Measurements from ENCODE around the gene LMX1B.
"Not testable (repeated sequence)": the region's sequence is repeated elsewhere in the genome, so short reads cannot be mapped to it uniquely, and the experiment has no call there.

The LMX1B gene

DNA sequence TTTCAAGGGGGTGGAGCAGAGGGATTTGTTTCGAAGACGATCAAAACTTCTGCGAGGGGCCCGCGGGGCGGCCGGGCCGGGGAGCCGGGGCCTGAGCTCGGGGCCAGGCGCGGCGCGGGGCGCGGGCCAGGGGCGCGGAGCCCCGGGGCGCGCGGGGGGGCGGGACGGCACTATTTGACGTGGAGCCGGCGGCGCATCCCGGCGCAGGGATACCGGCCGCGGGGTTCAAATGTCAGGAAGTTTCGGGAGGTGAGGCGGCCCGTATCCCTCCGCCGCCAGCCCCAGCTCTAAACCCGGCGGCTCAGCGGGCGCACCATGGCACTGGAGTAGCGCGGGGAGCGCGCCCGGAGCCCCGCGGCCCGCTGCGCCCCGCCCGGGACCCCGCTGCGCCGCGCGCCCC, at the start of gene LMX1B:
Gene LMX1B (plus strand): TSS at position 278 of the 400 bp plus-strand sequence. CDS start 522 bp downstream, outside the sequence.
- peak within 1 kb of the TSS; percentile 29 for H3K4me3 ChIP-seq (ENCODE audit: low read depth, low read length)
- TF ChIP-seq, protein P1, sequence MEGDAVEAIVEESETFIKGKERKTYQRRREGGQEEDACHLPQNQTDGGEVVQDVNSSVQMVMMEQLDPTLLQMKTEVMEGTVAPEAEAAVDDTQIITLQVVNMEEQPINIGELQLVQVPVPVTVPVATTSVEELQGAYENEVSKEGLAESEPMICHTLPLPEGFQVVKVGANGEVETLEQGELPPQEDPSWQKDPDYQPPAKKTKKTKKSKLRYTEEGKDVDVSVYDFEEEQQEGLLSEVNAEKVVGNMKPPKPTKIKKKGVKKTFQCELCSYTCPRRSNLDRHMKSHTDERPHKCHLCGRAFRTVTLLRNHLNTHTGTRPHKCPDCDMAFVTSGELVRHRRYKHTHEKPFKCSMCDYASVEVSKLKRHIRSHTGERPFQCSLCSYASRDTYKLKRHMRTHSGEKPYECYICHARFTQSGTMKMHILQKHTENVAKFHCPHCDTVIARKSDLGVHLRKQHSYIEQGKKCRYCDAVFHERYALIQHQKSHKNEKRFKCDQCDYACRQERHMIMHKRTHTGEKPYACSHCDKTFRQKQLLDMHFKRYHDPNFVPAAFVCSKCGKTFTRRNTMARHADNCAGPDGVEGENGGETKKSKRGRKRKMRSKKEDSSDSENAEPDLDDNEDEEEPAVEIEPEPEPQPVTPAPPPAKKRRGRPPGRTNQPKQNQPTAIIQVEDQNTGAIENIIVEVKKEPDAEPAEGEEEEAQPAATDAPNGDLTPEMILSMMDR (IDR thresholded peaks at IDR 0.05; ENCODE audit: low read depth, low read length) = no peak
- DNase-seq (ENCODE audit: low read depth, low spot score) = no peak
- in situ Hi-C loops (cut with HindIII; ENCODE audit: low sequenced_read_pairs) = no loop called here

- TF ChIP-seq, protein P1 (IDR thresholded peaks at IDR 0.05; ENCODE audit: low read depth, low read length) = no peak
- H3K4me3 ChIP-seq (ENCODE audit: low read depth, low read length) = no peak overlapping the region
- in situ Hi-C loops (cut with HindIII; ENCODE audit: low sequenced_read_pairs) = no loop called here
- no peak for DNase-seq (ENCODE audit: low read depth, low spot score)
These were observed 49.6 kb upstream of the LMX1B start for GRCh38 chr9:126564128-126564527.

- no peak overlapping the region for H3K4me3 ChIP-seq (ENCODE audit: low read depth, low read length)
- TF ChIP-seq, protein P1 (IDR thresholded peaks at IDR 0.05; ENCODE audit: low read depth, low read length) = peak; percentile 37
- in situ Hi-C loops (cut with HindIII; ENCODE audit: low sequenced_read_pairs) = no loop called here
- no peak for DNase-seq (ENCODE audit: low read depth, low spot score)
These were observed 49.0 kb upstream of the LMX1B start for GRCh38 chr9:126564716-126565115.

GRCh38 chr9:126565336-126566128, 48.2 kb upstream of the LMX1B start:
- H3K4me3 ChIP-seq (ENCODE audit: low read depth, low read length) = no peak overlapping the region
- no peak for DNase-seq (ENCODE audit: low read depth, low spot score)
- TF ChIP-seq, protein P1 (IDR thresholded peaks at IDR 0.05; ENCODE audit: low read depth, low read length) = no peak
- in situ Hi-C loops (cut with HindIII; ENCODE audit: low sequenced_read_pairs) = no loop called here

DNA sequence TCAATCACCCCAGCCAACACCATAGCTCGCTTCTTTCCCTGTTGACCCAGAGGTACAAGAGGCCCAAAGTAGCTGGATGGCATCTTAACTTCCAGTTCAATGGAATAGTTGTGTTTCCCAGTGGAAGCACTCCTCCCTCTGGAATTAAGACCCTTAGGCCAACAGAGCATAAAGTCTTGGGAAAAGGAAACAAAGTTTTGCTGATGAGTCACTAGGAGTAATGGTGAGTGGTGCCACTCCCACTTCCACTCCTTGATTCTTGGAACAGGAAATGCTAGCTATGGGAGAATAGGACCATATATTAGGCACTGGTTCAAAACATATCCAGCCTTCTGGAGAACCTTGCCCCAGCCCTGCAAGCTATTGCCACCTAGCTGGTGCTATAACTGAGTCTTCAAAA, 44.7 kb upstream of the LMX1B start:
- no peak overlapping the region for H3K4me3 ChIP-seq (ENCODE audit: low read depth, low read length)
- TF ChIP-seq, protein P1 (IDR thresholded peaks at IDR 0.05; ENCODE audit: low read depth, low read length) = no peak
- peak; percentile 15 for DNase-seq (ENCODE audit: low read depth, low spot score)
- in situ Hi-C loops (cut with HindIII; ENCODE audit: low sequenced_read_pairs) = no loop called here

DNA sequence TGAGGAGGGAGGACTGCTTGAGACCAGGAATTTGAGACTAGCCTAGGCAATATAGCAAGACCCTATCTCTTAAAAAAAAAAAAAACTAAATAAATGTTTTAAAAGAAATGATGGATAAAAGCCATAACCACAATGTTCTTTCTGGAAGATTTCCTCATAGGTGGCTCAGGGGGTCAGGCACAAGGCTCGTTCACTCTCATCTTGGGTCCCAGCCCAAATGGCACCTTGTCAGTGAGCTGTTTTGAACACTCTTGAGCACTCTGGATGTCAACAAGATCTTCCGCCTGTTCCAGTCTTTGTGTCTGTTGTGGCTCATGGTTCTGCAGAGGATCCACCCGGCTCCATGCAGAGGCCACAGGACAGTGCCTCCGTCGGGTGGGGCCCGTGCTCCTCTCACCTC, 35.7 kb upstream of the LMX1B start:
- H3K4me3 ChIP-seq (ENCODE audit: low read depth, low read length) = no peak overlapping the region
- DNase-seq (ENCODE audit: low read depth, low spot score) = no peak
- TF ChIP-seq, protein P1 (IDR thresholded peaks at IDR 0.05; ENCODE audit: low read depth, low read length) = no peak
- in situ Hi-C loops (cut with HindIII; ENCODE audit: low sequenced_read_pairs) = no loop called here

DNA sequence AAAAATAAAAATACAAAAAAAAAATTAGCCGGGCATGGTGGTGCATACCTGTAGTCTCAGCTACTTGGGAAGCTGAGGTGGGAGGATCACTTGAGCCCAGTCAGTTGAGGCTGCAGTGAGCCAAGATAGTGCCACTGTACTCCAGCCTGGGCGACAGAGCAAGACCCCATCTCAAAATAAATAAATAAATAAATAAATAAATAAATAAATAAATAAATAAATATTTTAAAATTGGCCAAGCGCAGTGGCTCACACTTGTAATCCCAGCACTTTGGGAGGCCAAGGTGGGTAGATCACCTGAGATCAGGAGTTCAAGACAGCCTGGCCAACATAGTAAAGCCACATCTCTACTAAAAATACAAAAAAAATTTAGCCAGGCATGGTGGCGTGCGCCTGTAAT, 33.4 kb upstream of the LMX1B start:
- H3K4me3 ChIP-seq (ENCODE audit: low read depth, low read length); DNase-seq (ENCODE audit: low read depth, low spot score); in situ Hi-C loops (cut with HindIII; ENCODE audit: low sequenced_read_pairs): not testable (repeated sequence)
